HepG2 (cell line): Measurements from ENCODE around the gene ARHGEF12. TPM values are rescaled to one million over a fixed set of nuclear protein-coding genes. Genes with fewer than 3 reads are reported as not detected.

Source experiments
- E2F1 ChIP-seq: sonication (generic); formaldehyde crosslinking; IDR thresholded peaks from 2 replicates; pipeline ENCODE4 v1.5.0; 2020; ENCODE audit warnings: missing genetic modification reagents
- NFE2L1 ChIP-seq: sonication (generic); formaldehyde crosslinking; IDR thresholded peaks from 2 replicates; pipeline ENCODE4 v1.4.0; 2020; ENCODE audit warnings: missing genetic modification reagents, mild to moderate bottlenecking, borderline replicate concordance
- SNAI1 ChIP-seq: sonication (generic); formaldehyde crosslinking; IDR thresholded peaks from 2 replicates; pipeline ENCODE4 v1.5.0; 2020; ENCODE audit warnings: mild to moderate bottlenecking, missing genetic modification reagents, borderline replicate concordance
- SUZ12 ChIP-seq: fragments of 150-350 bp; IDR thresholded peaks from 2 replicates; pipeline ENCODE4 v1.6.1; 2014; ENCODE audit warnings: low read depth, low read length
- THYN1 ChIP-seq: sonication (generic); formaldehyde crosslinking; IDR thresholded peaks from 2 replicates; pipeline ENCODE4 v1.8.1; 2023; ENCODE audit warnings: low read depth, mild to moderate bottlenecking, moderate library complexity, missing genetic modification reagents, borderline replicate concordance
- ZBTB39 ChIP-seq: sonication (generic); formaldehyde crosslinking; IDR thresholded peaks from 2 replicates; pipeline ENCODE4 v1.5.0; 2020; ENCODE audit warnings: missing genetic modification reagents
- ZBTB46 ChIP-seq: sonication (generic); formaldehyde crosslinking; IDR thresholded peaks from 2 replicates; pipeline ENCODE4 v1.4.0; 2020; ENCODE audit warnings: mild to moderate bottlenecking, missing genetic modification reagents, borderline replicate concordance
- ZFP1 ChIP-seq: IDR thresholded peaks from 2 replicates; pipeline ENCODE4 v1.6.1; 2016
- ZFP36 ChIP-seq: fragments of 150-350 bp; IDR thresholded peaks from 2 replicates; pipeline ENCODE4 v1.6.1; 2018; ENCODE audit warnings: borderline replicate concordance, low read length, low read depth; ENCODE audit not compliant: partially characterized antibody
- ZNF407 ChIP-seq: sonication (generic); formaldehyde crosslinking; IDR thresholded peaks from one replicate; pipeline ENCODE4 v1.5.1; 2020; ENCODE audit warnings: mild to moderate bottlenecking, missing genetic modification reagents; ENCODE audit errors: not compliant biosample characterization
- ZNF552 ChIP-seq: sonication (generic); formaldehyde crosslinking; IDR thresholded peaks from 2 replicates; pipeline ENCODE4 v1.9.0; 2022; ENCODE audit warnings: missing genetic modification reagents, mild to moderate bottlenecking, borderline replicate concordance
- ZNF747 ChIP-seq: sonication (generic); formaldehyde crosslinking; IDR thresholded peaks from 2 replicates; pipeline ENCODE4 v1.8.1; 2023; ENCODE audit warnings: missing genetic modification reagents, mild to moderate bottlenecking, borderline replicate concordance
- polyA plus RNA-seq, 8 experiments: library from polyadenylated mRNA; depleted of rRNA in 3 of 8; stranded (reverse) in 7 of 8; unstranded in 1 of 8; fragments of >200 nt; fragmentation: Illumina TruSeq in 4 of 8; extraction: Trizol in 4 of 8; gene quantifications; 2 replicates each; pipeline versions ENCODE4 v1.2.1 to v1.2.3, GENCODE V29; 2011 to 2016; ENCODE audit warnings: low read depth in 4 of 8, missing spikeins in 1 of 8, mixed read lengths in 1 of 8; ENCODE audit not compliant: insufficient read depth in 1 of 8
- total RNA-seq, 5 experiments: library from RNA; depleted of rRNA; stranded (reverse); fragments of >200 nt; fragmentation: Illumina TruSeq; extraction: Trizol; gene quantifications; 2 replicates each; pipeline ENCODE4 v1.2.3, GENCODE V29; 2016; ENCODE audit warnings: low read depth in 1 of 5
- TF ChIP-seq, protein P1 (sequence below): sonication (generic); formaldehyde crosslinking; IDR thresholded peaks from 2 replicates; pipeline ENCODE4 v1.5.1; 2020; ENCODE audit warnings: missing genetic modification reagents, mild to moderate bottlenecking, borderline replicate concordance

Gene ARHGEF12
- total and polyA plus RNA-seq, 2 of the 13 experiments (the other 11 are each of a cell fraction or from before 2014, with no cell fraction given) = 17.9 to 54.4 TPM

DNA sequence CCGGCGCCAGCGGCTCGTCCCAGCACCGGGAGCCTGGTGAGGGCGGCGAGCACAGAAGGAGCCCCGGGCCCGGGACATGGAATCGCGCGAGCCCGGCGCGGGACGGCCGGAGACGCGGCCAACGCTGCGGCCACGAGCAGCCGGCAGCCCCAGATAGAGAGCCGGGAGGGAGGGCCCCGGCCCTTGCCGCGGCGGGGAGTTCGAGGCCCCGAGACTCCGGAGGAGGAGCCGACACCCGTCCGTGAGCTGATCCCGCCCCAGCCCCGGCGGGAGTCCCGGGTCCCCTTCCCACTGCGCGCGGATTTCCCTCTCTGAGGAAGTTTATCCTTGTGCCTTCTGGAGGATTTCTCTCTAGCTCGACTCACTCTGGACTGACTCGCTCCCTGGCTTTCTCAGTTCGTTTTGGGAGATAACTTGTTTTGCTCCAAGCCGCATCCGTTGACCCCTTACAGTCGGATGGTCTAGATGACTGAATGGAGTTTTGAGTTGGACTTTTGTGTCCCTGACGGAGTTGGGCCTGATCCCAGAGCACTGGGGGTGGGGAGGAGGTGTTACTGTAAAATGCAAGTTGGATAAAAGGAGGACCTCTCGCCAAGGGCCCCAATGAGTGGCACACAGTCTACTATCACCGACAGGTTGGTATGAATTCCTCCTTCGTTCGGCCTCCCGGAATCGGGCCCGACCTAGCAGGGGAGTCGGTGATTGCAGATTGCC, 585 bp downstream of the ARHGEF12 start (continued):
- TF ChIP-seq, protein P1, sequence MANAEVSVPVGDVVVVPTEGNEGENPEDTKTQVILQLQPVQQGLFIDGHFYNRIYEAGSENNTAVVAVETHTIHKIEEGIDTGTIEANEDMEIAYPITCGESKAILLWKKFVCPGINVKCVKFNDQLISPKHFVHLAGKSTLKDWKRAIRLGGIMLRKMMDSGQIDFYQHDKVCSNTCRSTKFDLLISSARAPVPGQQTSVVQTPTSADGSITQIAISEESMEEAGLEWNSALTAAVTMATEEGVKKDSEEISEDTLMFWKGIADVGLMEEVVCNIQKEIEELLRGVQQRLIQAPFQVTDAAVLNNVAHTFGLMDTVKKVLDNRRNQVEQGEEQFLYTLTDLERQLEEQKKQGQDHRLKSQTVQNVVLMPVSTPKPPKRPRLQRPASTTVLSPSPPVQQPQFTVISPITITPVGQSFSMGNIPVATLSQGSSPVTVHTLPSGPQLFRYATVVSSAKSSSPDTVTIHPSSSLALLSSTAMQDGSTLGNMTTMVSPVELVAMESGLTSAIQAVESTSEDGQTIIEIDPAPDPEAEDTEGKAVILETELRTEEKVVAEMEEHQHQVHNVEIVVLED = no peak; the same call in 1 of the 2 replicates
- no peak for TF ChIP-seq ZBTB39
- TF ChIP-seq E2F1 (CRISPR knock-in tag) = no peak
- no peak for TF ChIP-seq SUZ12
- TF ChIP-seq NFE2L1 (CRISPR knock-in tag) = no peak
- no peak for TF ChIP-seq ZNF407 (CRISPR knock-in tag)
- no peak for TF ChIP-seq ZNF552
- no peak for TF ChIP-seq ZFP1 (CRISPR knock-in tag)
- TF ChIP-seq SNAI1 (CRISPR knock-in tag) = no peak
- TF ChIP-seq ZFP36 = no peak
- TF ChIP-seq THYN1 (CRISPR knock-in tag) = no peak
- no peak for TF ChIP-seq ZBTB46 (CRISPR knock-in tag)
- no peak for TF ChIP-seq ZNF747 (CRISPR knock-in tag)
